Astrocyte (in vitro differentiated cells and primary cell): ENCODE results near the gene DYNC1LI1. TPM values are rescaled to one million over a fixed set of nuclear protein-coding genes. Genes with fewer than 3 reads are reported as not detected.
A peak's percentile ranks its signal among the peaks of the same experiment; 100 is the strongest.
"Not testable (repeated sequence)": the region's sequence is repeated elsewhere in the genome, so short reads cannot be mapped to it uniquely, and the experiment has no call there.

Experiments used
- DNase-seq: peaks from one replicate; pipeline ENCODE4 v3.0.0-alpha.2; 2010; ENCODE audit warnings: low read depth
- FAIRE-seq: peaks from 2 replicates; lab custom pipeline; 2011; peaks lifted over from hg19 to GRCh38; lab: Jason Lieb, UNC
- H2AFZ ChIP-seq: 2 replicates; pipeline ENCODE4 v1.6.0; 2012; ENCODE audit warnings: low read depth, low read length, inconsistent platforms
- H3K27ac ChIP-seq: 2 replicates; pipeline ENCODE4 v1.5.1; 2011; ENCODE audit warnings: low read depth, low read length, inconsistent platforms
- H3K27me3 ChIP-seq: 2 replicates; pipeline ENCODE4 v1.6.0; 2011; ENCODE audit warnings: low read length, inconsistent platforms; ENCODE audit not compliant: insufficient read depth
- H3K36me3 ChIP-seq: 2 replicates; pipeline ENCODE4 v1.5.1; 2011; ENCODE audit warnings: low read length, inconsistent platforms; ENCODE audit not compliant: insufficient read depth
- H3K4me1 ChIP-seq: 2 replicates; pipeline ENCODE4 v1.5.1; 2011; ENCODE audit warnings: low read length, inconsistent platforms; ENCODE audit not compliant: insufficient read depth
- H3K4me2 ChIP-seq: 2 replicates; pipeline ENCODE4 v1.6.0; 2012; ENCODE audit warnings: low read length, inconsistent platforms
- H3K4me3 ChIP-seq: 2 replicates; pipeline ENCODE4 v1.5.1; 2011; ENCODE audit warnings: low read depth, mild to moderate bottlenecking, low read length, inconsistent platforms; ENCODE audit not compliant: insufficient read depth
- H3K79me2 ChIP-seq: 2 replicates; pipeline ENCODE4 v1.6.0; 2012; ENCODE audit warnings: mild to moderate bottlenecking, low read length, inconsistent platforms; ENCODE audit not compliant: insufficient read depth
- H3K9ac ChIP-seq: 2 replicates; pipeline ENCODE4 v1.6.0; 2012; ENCODE audit warnings: mild to moderate bottlenecking, low read length, inconsistent platforms
- H3K9me3 ChIP-seq: 2 replicates; pipeline ENCODE4 v1.5.1; 2012; ENCODE audit warnings: low read depth, mild to moderate bottlenecking, low read length, inconsistent platforms; ENCODE audit not compliant: insufficient read depth
- H4K20me1 ChIP-seq: 2 replicates; pipeline ENCODE4 v1.6.0; 2012; ENCODE audit warnings: low read length, inconsistent platforms; ENCODE audit not compliant: insufficient read depth
- H3K27ac Mint-ChIP-seq: one replicate; pipeline ENCODE4 v1.8.0; 2021; ENCODE audit warnings: mild to moderate bottlenecking, mixed read lengths; ENCODE audit not compliant: unreplicated experiment
- H3K27me3 Mint-ChIP-seq: one replicate; pipeline ENCODE4 v1.8.0; 2021; ENCODE audit warnings: low read depth, mixed read lengths; ENCODE audit not compliant: unreplicated experiment
- H3K36me3 Mint-ChIP-seq: one replicate; pipeline ENCODE4 v1.8.0; 2021; ENCODE audit warnings: low read depth, mixed read lengths; ENCODE audit not compliant: unreplicated experiment
- H3K4me1 Mint-ChIP-seq: one replicate; pipeline ENCODE4 v1.8.0; 2021; ENCODE audit warnings: low read depth, mixed read lengths; ENCODE audit not compliant: unreplicated experiment
- H3K4me3 Mint-ChIP-seq: one replicate; pipeline ENCODE4 v1.8.0; 2021; ENCODE audit warnings: mild to moderate bottlenecking, moderate library complexity, mixed read lengths; ENCODE audit not compliant: unreplicated experiment
- H3K9me3 Mint-ChIP-seq: one replicate; pipeline ENCODE4 v1.8.0; 2021; ENCODE audit warnings: mild to moderate bottlenecking, mixed read lengths; ENCODE audit not compliant: unreplicated experiment
- CTCF ChIP-seq: IDR thresholded peaks from 2 replicates; pipeline ENCODE4 v1.5.1; 2011; ENCODE audit warnings: low read depth, mild to moderate bottlenecking, inconsistent platforms, low read length, moderate library complexity; ENCODE audit not compliant: insufficient read depth
- EZH2 ChIP-seq: IDR thresholded peaks from 2 replicates; pipeline ENCODE4 v1.6.1; 2012; ENCODE audit warnings: mild to moderate bottlenecking, low read length, inconsistent platforms; ENCODE audit not compliant: insufficient read depth
- total RNA-seq: library from RNA; stranded (reverse); gene quantifications from 2 replicates; pipeline ENCODE4 v1.2.1, GENCODE V29; 2021

Gene DYNC1LI1
- total RNA-seq, 1 donor from 2014 or later: 43.0 TPM

- FAIRE-seq (no peak), DNase-seq (peak; percentile 42)
- no peaks in the 10 kb centered on the region for H3K9me3 Mint-ChIP-seq
- Histone ChIP-seq H3K79me2 (no peaks in the 10 kb centered on the region), H3K36me3 (peaks cover 19% of the 10 kb centered on the region), H3K27ac (no peak overlapping the region), H3K9ac (no peak overlapping the region), H3K4me1 (no peaks in the 10 kb centered on the region), H2AFZ (no peak overlapping the region), H4K20me1 (no peaks in the 10 kb centered on the region), H3K27me3 (no peaks in the 10 kb centered on the region), H3K4me2 (peak overlapping the region; percentile 10), H3K4me3 (no peak overlapping the region), H3K9me3 (no peaks in the 10 kb centered on the region)
- no peak overlapping the region for H3K27ac Mint-ChIP-seq
- no peaks in the 10 kb centered on the region for H3K4me1 Mint-ChIP-seq
- H3K27me3 Mint-ChIP-seq: no peaks in the 10 kb centered on the region
- TF ChIP-seq CTCF: no peak
- no peak for TF ChIP-seq EZH2
- peaks cover 12% of the 10 kb centered on the region for H3K36me3 Mint-ChIP-seq
- H3K4me3 Mint-ChIP-seq: no peak overlapping the region
Observed at GRCh38 chr3:32522682-32523081, 48.0 kb downstream of the DYNC1LI1 start.

GRCh38 chr3:32518921-32519320 lies 51.7 kb downstream of the DYNC1LI1 start:
- not testable (repeated sequence) for H3K27ac ChIP-seq, H3K4me1 Mint-ChIP-seq, H3K4me3 Mint-ChIP-seq, DNase-seq, H3K4me1 ChIP-seq, H3K79me2 ChIP-seq, H3K27me3 ChIP-seq, H4K20me1 ChIP-seq, H3K4me3 ChIP-seq, H3K9me3 Mint-ChIP-seq, H3K9me3 ChIP-seq, H3K27ac Mint-ChIP-seq, H3K9ac ChIP-seq, H2AFZ ChIP-seq, FAIRE-seq, H3K36me3 ChIP-seq, H3K36me3 Mint-ChIP-seq, H3K27me3 Mint-ChIP-seq, H3K4me2 ChIP-seq

GRCh38 chr3:32516751-32517150 lies 53.9 kb downstream of the DYNC1LI1 start:
- not testable (repeated sequence) for H3K9me3 ChIP-seq, H3K27ac ChIP-seq, H3K79me2 ChIP-seq, H3K36me3 ChIP-seq, DNase-seq, H3K9ac ChIP-seq, H3K9me3 Mint-ChIP-seq, H3K4me1 Mint-ChIP-seq, H2AFZ ChIP-seq, H3K27me3 Mint-ChIP-seq, H3K4me3 ChIP-seq, H3K36me3 Mint-ChIP-seq, H3K4me3 Mint-ChIP-seq, H3K4me1 ChIP-seq, H3K27me3 ChIP-seq, FAIRE-seq, H3K4me2 ChIP-seq, H4K20me1 ChIP-seq, H3K27ac Mint-ChIP-seq

GRCh38 chr3:32511005-32511404 lies 59.7 kb downstream of the DYNC1LI1 start:
- no peak overlapping the region for H3K27ac Mint-ChIP-seq
- H3K4me3 ChIP-seq: no peak overlapping the region
- H3K27me3 ChIP-seq: no peaks in the 10 kb centered on the region
- H3K4me2 ChIP-seq: no peak overlapping the region
- no peaks in the 10 kb centered on the region for H3K27me3 Mint-ChIP-seq
- no peak overlapping the region for H3K9ac ChIP-seq
- H3K36me3 ChIP-seq: no peaks in the 10 kb centered on the region
- H3K36me3 Mint-ChIP-seq: no peaks in the 10 kb centered on the region
- H3K27ac ChIP-seq: no peak overlapping the region
- TF ChIP-seq CTCF (no peak), EZH2 (no peak)
- H3K4me1 Mint-ChIP-seq: peaks cover 3% of the 10 kb centered on the region
- no peaks in the 10 kb centered on the region for H3K79me2 ChIP-seq
- H2AFZ ChIP-seq: no peak overlapping the region
- FAIRE-seq (no peak), DNase-seq (no peak)
- H3K4me3 Mint-ChIP-seq: no peak overlapping the region
- H3K9me3 ChIP-seq: no peaks in the 10 kb centered on the region
- H3K4me1 ChIP-seq: no peaks in the 10 kb centered on the region
- no peaks in the 10 kb centered on the region for H3K9me3 Mint-ChIP-seq
- no peaks in the 10 kb centered on the region for H4K20me1 ChIP-seq
